Measurements from ENCODE around the gene HOMER2.

- TF ChIP-seq POLR2A (IDR thresholded peaks at IDR 0.05) (no peak), CTCF (IDR thresholded peaks at IDR 0.05) (no peak)
These were observed 97.0 kb downstream of the HOMER2 start for GRCh38 chr15:82855286-82856100.

All from esophagus squamous epithelium (tissue), 4 donors.